Gastrocnemius medialis (tissue), 4 donors: ENCODE measurements around the gene MMEL1. TPM values are rescaled to one million over a fixed set of nuclear protein-coding genes. Genes with fewer than 3 reads are reported as not detected.

Source experiments
- ATAC-seq, 2 donors: fragments of 150-250 bp; one replicate each; pipeline ENCODE4 v1.9.1; 2016
- DNase-seq, 2 donors: peaks; one replicate each; pipeline ENCODE4 v3.0.0-alpha.2; 2019
- H3K27ac ChIP-seq, 4 donors: fragments of 200-600 bp; sonication (generic); 1 replicate in 1 of 4; 2 replicates in 3 of 4; pipeline ENCODE4 v1.5.1; 2016 to 2018; ENCODE audit warnings: mild to moderate bottlenecking in 2 of 4, moderate library complexity in 1 of 4
- H3K27me3 ChIP-seq, 3 donors: fragments of 200-600 bp; sonication (generic) in 2 of 3; 1 replicate in 1 of 3; 2 replicates in 2 of 3; pipeline versions ENCODE4 v1.5.1 to v1.6.0; 2016 to 2019; ENCODE audit warnings: mild to moderate bottlenecking in 1 of 3, moderate library complexity in 1 of 3
- H3K36me3 ChIP-seq, 2 donors: fragments of 200-600 bp; sonication (generic) in 1 of 2; one replicate each; pipeline ENCODE4 v1.5.1; 2017 to 2018
- H3K4me1 ChIP-seq, 2 donors: fragments of 200-600 bp; sonication (generic) in 1 of 2; one replicate each; pipeline ENCODE4 v1.5.1; 2016 to 2017; ENCODE audit warnings: mild to moderate bottlenecking in 2 of 2
- H3K4me3 ChIP-seq, 4 donors: fragments of 200-600 bp; sonication (generic) in 3 of 4; 1 replicate in 1 of 4; 2 replicates in 3 of 4; pipeline ENCODE4 v1.5.1; 2016 to 2019; ENCODE audit warnings: mild to moderate bottlenecking in 2 of 4
- H3K9me3 ChIP-seq, 3 donors: fragments of 200-600 bp; sonication (generic) in 2 of 3; 1 replicate in 1 of 3; 2 replicates in 2 of 3; pipeline ENCODE4 v1.5.1; 2016 to 2019
- CTCF ChIP-seq, 5 experiments: fragments of 450-650 bp in 3 of 5; fragments of 200-600 bp in 2 of 5; sonication (generic) in 2 of 5; IDR thresholded peaks in 4 of 5; conservative IDR thresholded peaks in 1 of 5; 1 replicate in 4 of 5; 2 replicates in 1 of 5; pipeline ENCODE4 v1.5.1; 2016 to 2019; ENCODE audit warnings: antibody characterized with exemption in 5 of 5, mild to moderate bottlenecking in 3 of 5, moderate library complexity in 3 of 5
- POLR2A ChIP-seq, 2 donors: fragments of 450-650 bp; IDR thresholded peaks; one replicate each; pipeline ENCODE4 v1.6.1; 2017; ENCODE audit warnings: antibody characterized with exemption in 2 of 2, mild to moderate bottlenecking in 2 of 2, moderate library complexity in 2 of 2
- in situ Hi-C, 4 donors: fragments of 200-750 bp; cut with MboI; loops; one replicate each; pipeline versions ENCODE4 v1.15.0 to v1.8.0; 2017; ENCODE audit warnings: low sequenced_read_pairs in 4 of 4
- intact Hi-C: fragments of 100-400 bp; cut with DNase I; formaldehyde crosslinking; loops from one replicate; pipeline ENCODE4 v1.15.1; 2023; ENCODE audit warnings: low total_unique reads
- total RNA-seq, 4 donors: library from RNA; depleted of rRNA; stranded (reverse); fragments of >200 nt; gene quantifications; one replicate each; pipeline versions ENCODE4 v1.1.0 to v1.2.3, GENCODE V29; 2016

MMEL1 gene
- total RNA-seq, 4 donors from 2014 or later = not detected

- no peak for DNase-seq
- TF ChIP-seq POLR2A (IDR thresholded peaks at IDR 0.05) (no peak), CTCF (IDR thresholded peaks at IDR 0.05 in 4 of 5, conservative IDR thresholded peaks at IDR 0.05 in 1 of 5) (no peak)
- H3K27me3 ChIP-seq = peaks cover 0 to 8% (median 4%) of the 10 kb centered on the region in 3 donors
- peaks cover under 1 to 5% of the 10 kb centered on the region in 2 donors for H3K4me1 ChIP-seq
- H3K4me3 ChIP-seq = no peak overlapping the region
- no peak for ATAC-seq
- in situ Hi-C loops (no loop called here), intact Hi-C loops (no loop called here)
- no peaks in the 10 kb centered on the region for H3K36me3 ChIP-seq
- no peaks in the 10 kb centered on the region for H3K9me3 ChIP-seq
- no peak overlapping the region for H3K27ac ChIP-seq
These were observed 70.6 kb downstream of the MMEL1 start for GRCh38 chr1:2561898-2562895.

- H3K27ac ChIP-seq = no peak overlapping the region
- intact Hi-C loops (no loop called here), in situ Hi-C loops (no loop called here)
These were observed 71.4 kb downstream of the MMEL1 start for GRCh38 chr1:2561446-2561845.

GRCh38 chr1:2560299-2561073 lies 72.3 kb downstream of the MMEL1 start:
- Histone ChIP-seq H3K27me3 (peaks cover 0 to 4% (median 0%) of the 10 kb centered on the region in 3 donors), H3K9me3 (no peaks in the 10 kb centered on the region), H3K36me3 (no peaks in the 10 kb centered on the region), H3K27ac (no peak overlapping the region), H3K4me1 (peaks cover 7 to 17% of the 10 kb centered on the region in 2 donors), H3K4me3 (no peak overlapping the region)
- DNase-seq (no peak), ATAC-seq (no peak)
- TF ChIP-seq CTCF (IDR thresholded peaks at IDR 0.05 in 4 of 5, conservative IDR thresholded peaks at IDR 0.05 in 1 of 5) (no peak), POLR2A (IDR thresholded peaks at IDR 0.05) (no peak)
- in situ Hi-C loops = no loop called here
- intact Hi-C loops = no loop called here

More at GRCh38 chr1:2561446-2561845, 71.4 kb downstream of the MMEL1 start:
- ATAC-seq (no peak), DNase-seq (no peak)
- Histone ChIP-seq H3K36me3 (no peaks in the 10 kb centered on the region), H3K27me3 (peaks cover 0 to 2% (median 0%) of the 10 kb centered on the region in 3 donors), H3K4me1 (peaks cover 7 to 8% of the 10 kb centered on the region in 2 donors), H3K4me3 (no peak overlapping the region), H3K9me3 (no peaks in the 10 kb centered on the region)
- no peak for TF ChIP-seq CTCF (IDR thresholded peaks at IDR 0.05 in 4 of 5, conservative IDR thresholded peaks at IDR 0.05 in 1 of 5)
- no peak for TF ChIP-seq POLR2A (IDR thresholded peaks at IDR 0.05)

GRCh38 chr1:2559509-2560298 lies 73.1 kb downstream of the MMEL1 start:
- H3K27ac ChIP-seq = no peak overlapping the region
- in situ Hi-C loops (no loop called here), intact Hi-C loops (loop anchor here (10.0 kb wide), 1 partner anchor 85 kb away; no protein-coding TSS in a partner anchor)
- TF ChIP-seq CTCF (IDR thresholded peaks at IDR 0.05 in 4 of 5, conservative IDR thresholded peaks at IDR 0.05 in 1 of 5) (no peak), POLR2A (IDR thresholded peaks at IDR 0.05) (no peak)
- H3K27me3 ChIP-seq = peaks cover 0 to 4% (median 0%) of the 10 kb centered on the region in 3 donors
- peaks cover 7 to 21% of the 10 kb centered on the region in 2 donors for H3K4me1 ChIP-seq
- DNase-seq (no peak), ATAC-seq (no peak)
- no peaks in the 10 kb centered on the region for H3K36me3 ChIP-seq
- H3K9me3 ChIP-seq = no peaks in the 10 kb centered on the region
- no peak overlapping the region for H3K4me3 ChIP-seq
